GM06990 (cell line): ENCODE measurements around the gene ZNF823.

Experiments
- DNase-seq: peaks from one replicate; pipeline ENCODE4 v3.0.0-alpha.2; 2011; ENCODE audit not compliant: insufficient read length; ENCODE audit errors: extremely low read depth
- H3K27me3 ChIP-seq: replicated peaks from 2 replicates; pipeline ENCODE4 v1.6.0; 2011; ENCODE audit warnings: low read length; ENCODE audit not compliant: control insufficient read depth, insufficient read depth
- H3K36me3 ChIP-seq: 2 replicates; pipeline ENCODE4 v1.5.1; 2011; ENCODE audit warnings: low read length; ENCODE audit not compliant: control insufficient read depth, insufficient read depth
- H3K4me3 ChIP-seq: replicated peaks from 2 replicates; pipeline ENCODE4 v1.5.1; 2011; ENCODE audit warnings: low read depth, mild to moderate bottlenecking, control low read depth, low read length
- CTCF ChIP-seq: IDR thresholded peaks from 2 replicates; pipeline ENCODE4 v1.5.1; 2011; ENCODE audit warnings: low read length, control low read depth, mild to moderate bottlenecking, inconsistent platforms; ENCODE audit not compliant: insufficient read depth, poor library complexity, severe bottlenecking

ZNF823 gene

GRCh38 chr19:11763611-11764010, 24.9 kb upstream of the ZNF823 start:
- Histone ChIP-seq H3K36me3 (no peaks in the 10 kb centered on the region), H3K4me3 (no peak overlapping the region), H3K27me3 (no peaks in the 10 kb centered on the region)
- TF ChIP-seq CTCF, result no peak
- no peak for DNase-seq

GRCh38 chr19:11763117-11763516, 24.4 kb upstream of the ZNF823 start:
- DNase-seq, result no peak
- no peaks in the 10 kb centered on the region for H3K36me3 ChIP-seq
- no peak overlapping the region for H3K4me3 ChIP-seq
- H3K27me3 ChIP-seq, result no peaks in the 10 kb centered on the region
- no peak for TF ChIP-seq CTCF

GRCh38 chr19:11759805-11760204, 21.1 kb upstream of the ZNF823 start:
- DNase-seq, result no peak
- H3K27me3 ChIP-seq, result no peaks in the 10 kb centered on the region
- H3K36me3 ChIP-seq, result no peaks in the 10 kb centered on the region
- TF ChIP-seq CTCF, result no peak
- H3K4me3 ChIP-seq, result no peak overlapping the region

- no peak for TF ChIP-seq CTCF
- no peak for DNase-seq
- Histone ChIP-seq H3K27me3 (no peaks in the 10 kb centered on the region), H3K4me3 (no peak overlapping the region), H3K36me3 (no peaks in the 10 kb centered on the region)
Measured at GRCh38 chr19:11756965-11757364, 18.2 kb upstream of the ZNF823 start.

- no peak for TF ChIP-seq CTCF
- Histone ChIP-seq H3K4me3 (no peak overlapping the region), H3K27me3 (no peaks in the 10 kb centered on the region), H3K36me3 (no peaks in the 10 kb centered on the region)
- DNase-seq, result no peak
Measured at GRCh38 chr19:11754663-11755062, 15.9 kb upstream of the ZNF823 start.

- Histone ChIP-seq H3K27me3 (no peaks in the 10 kb centered on the region), H3K36me3 (no peaks in the 10 kb centered on the region), H3K4me3 (no peak overlapping the region)
- TF ChIP-seq CTCF, result no peak
- DNase-seq, result no peak
Measured at GRCh38 chr19:11752244-11752736, 13.5 kb upstream of the ZNF823 start.
